Testis (tissue), 3 donors: ENCODE data around the gene SLC17A2. TPM values are rescaled to one million over a fixed set of nuclear protein-coding genes. Genes with fewer than 3 reads are reported as not detected.

Experiments used
- DNase-seq: peaks from one replicate; pipeline ENCODE4 v3.0.0-alpha.2; 2019
- H3K27ac ChIP-seq, 2 donors: fragments of 200-600 bp; sonication (generic); one replicate each; pipeline ENCODE4 v1.5.1; 2019
- H3K27me3 ChIP-seq: fragments of 200-600 bp; sonication (generic); one replicate; pipeline ENCODE4 v1.5.1; 2019
- H3K36me3 ChIP-seq: fragments of 200-600 bp; sonication (generic); one replicate; pipeline ENCODE4 v1.5.1; 2017; ENCODE audit warnings: low read depth; ENCODE audit errors: missing control alignments
- H3K4me1 ChIP-seq: fragments of 200-600 bp; sonication (generic); one replicate; pipeline ENCODE4 v1.5.1; 2019
- H3K4me3 ChIP-seq, 2 donors: fragments of 200-600 bp; sonication (generic); one replicate each; pipeline ENCODE4 v1.5.1; 2017 to 2019
- H3K9me3 ChIP-seq: fragments of 200-600 bp; sonication (generic); one replicate; pipeline ENCODE4 v1.5.1; 2017
- POLR2A ChIP-seq: fragments of 450-650 bp; IDR thresholded peaks from one replicate; pipeline ENCODE4 v1.6.1; 2017; ENCODE audit warnings: antibody characterized with exemption, mild to moderate bottlenecking, moderate library complexity
- WGBS, 2 donors: methylation state at CpG; one replicate each; pipeline ENCODE4 v1.1.5; 2018; 5-methylcytosine and 5-hydroxymethylcytosine counted together
- intact Hi-C: fragments of 100-400 bp; cut with DNase I; formaldehyde crosslinking; loops from one replicate; pipeline ENCODE4 v1.15.1; 2023; ENCODE audit warnings: low total_unique reads
- polyA plus RNA-seq: library from polyadenylated mRNA; stranded (reverse); fragments of 350-450 nt; fragmentation: Illumina TruSeq; extraction: RNeasy Lipid Tissue Mini Kit (QIAGEN cat#74804); gene quantifications from one replicate; pipeline ENCODE4 v1.2.3, GENCODE V29; 2014; ENCODE audit warnings: low read depth, low replicate concordance; ENCODE audit not compliant: insufficient read depth
- total RNA-seq, 2 donors: library from RNA; depleted of rRNA; stranded (reverse); fragments of >200 nt; gene quantifications; one replicate each; pipeline ENCODE4 v1.2.3, GENCODE V29; 2016
- TF ChIP-seq, protein P1 (sequence below), 3 experiments: fragments of 450-650 bp in 2 of 3; fragments of 200-600 bp in 1 of 3; sonication (generic) in 1 of 3; IDR thresholded peaks; one replicate each; pipeline ENCODE4 v1.5.1; 2016 to 2019; ENCODE audit warnings: antibody characterized with exemption in 3 of 3, mild to moderate bottlenecking in 2 of 3, moderate library complexity in 1 of 3

The SLC17A2 gene
- total and polyA plus RNA-seq, 3 donors from 2014 or later = 0.17 to 0.50 (median 0.31) TPM

DNA sequence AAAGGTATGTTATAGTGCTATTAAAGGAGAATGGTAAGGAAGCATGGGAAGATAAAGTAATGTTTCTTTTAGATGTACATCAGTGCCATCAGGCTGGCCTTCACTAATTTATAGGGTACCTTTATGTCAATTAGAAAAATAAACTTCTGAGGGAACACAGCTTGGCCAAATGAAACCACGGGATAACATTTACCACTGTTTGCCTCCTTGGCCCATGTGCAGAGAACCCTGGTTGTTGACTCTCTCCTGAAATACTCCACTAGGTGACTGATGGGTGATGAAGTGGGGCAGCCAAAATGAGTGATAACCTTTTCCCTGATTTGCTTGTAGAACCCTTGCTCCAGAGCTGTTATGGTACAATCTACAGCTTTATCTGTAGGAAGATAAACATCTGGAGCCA lies 41.6 kb upstream of the SLC17A2 start:
- intact Hi-C loops = no loop called here
- H3K27ac ChIP-seq = no peak overlapping the region
- no peaks in the 10 kb centered on the region for H3K36me3 ChIP-seq
- H3K27me3 ChIP-seq = no peaks in the 10 kb centered on the region
- H3K9me3 ChIP-seq = no peaks in the 10 kb centered on the region
- WGBS, 2 donors = 76 to 100% methylated on average over 1 of the region's 1 CpG
- H3K4me1 ChIP-seq = peaks cover 9% of the 10 kb centered on the region
- TF ChIP-seq, protein P1, sequence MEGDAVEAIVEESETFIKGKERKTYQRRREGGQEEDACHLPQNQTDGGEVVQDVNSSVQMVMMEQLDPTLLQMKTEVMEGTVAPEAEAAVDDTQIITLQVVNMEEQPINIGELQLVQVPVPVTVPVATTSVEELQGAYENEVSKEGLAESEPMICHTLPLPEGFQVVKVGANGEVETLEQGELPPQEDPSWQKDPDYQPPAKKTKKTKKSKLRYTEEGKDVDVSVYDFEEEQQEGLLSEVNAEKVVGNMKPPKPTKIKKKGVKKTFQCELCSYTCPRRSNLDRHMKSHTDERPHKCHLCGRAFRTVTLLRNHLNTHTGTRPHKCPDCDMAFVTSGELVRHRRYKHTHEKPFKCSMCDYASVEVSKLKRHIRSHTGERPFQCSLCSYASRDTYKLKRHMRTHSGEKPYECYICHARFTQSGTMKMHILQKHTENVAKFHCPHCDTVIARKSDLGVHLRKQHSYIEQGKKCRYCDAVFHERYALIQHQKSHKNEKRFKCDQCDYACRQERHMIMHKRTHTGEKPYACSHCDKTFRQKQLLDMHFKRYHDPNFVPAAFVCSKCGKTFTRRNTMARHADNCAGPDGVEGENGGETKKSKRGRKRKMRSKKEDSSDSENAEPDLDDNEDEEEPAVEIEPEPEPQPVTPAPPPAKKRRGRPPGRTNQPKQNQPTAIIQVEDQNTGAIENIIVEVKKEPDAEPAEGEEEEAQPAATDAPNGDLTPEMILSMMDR (IDR thresholded peaks at IDR 0.05) = no peak
- H3K4me3 ChIP-seq = no peak overlapping the region
- no peak for DNase-seq

GRCh38 chr6:25971187-25971821 lies 40.8 kb upstream of the SLC17A2 start:
- Histone ChIP-seq H3K4me3 (no peak overlapping the region), H3K27me3 (no peaks in the 10 kb centered on the region), H3K4me1 (peaks cover 9% of the 10 kb centered on the region), H3K36me3 (no peaks in the 10 kb centered on the region), H3K27ac (peak overlapping the region; percentile 21 to 61), H3K9me3 (no peaks in the 10 kb centered on the region)
- intact Hi-C loops = no loop called here
- TF ChIP-seq, protein P1 (IDR thresholded peaks at IDR 0.05) = no peak
- TF ChIP-seq POLR2A = no peak
- 80 to 86% methylated on average over 1 of the region's 1 CpG for WGBS, 2 donors
- peak; percentile 63 for DNase-seq

GRCh38 chr6:25968769-25969168 lies 38.3 kb upstream of the SLC17A2 start:
- no peak overlapping the region for H3K4me3 ChIP-seq
- DNase-seq = no peak
- no peak overlapping the region for H3K27ac ChIP-seq
- H3K4me1 ChIP-seq = peaks cover 9% of the 10 kb centered on the region
- no peaks in the 10 kb centered on the region for H3K36me3 ChIP-seq
- TF ChIP-seq, protein P1 (IDR thresholded peaks at IDR 0.05) = no peak
- TF ChIP-seq POLR2A = no peak
- no peaks in the 10 kb centered on the region for H3K9me3 ChIP-seq
- intact Hi-C loops = no loop called here
- H3K27me3 ChIP-seq = no peaks in the 10 kb centered on the region

DNA sequence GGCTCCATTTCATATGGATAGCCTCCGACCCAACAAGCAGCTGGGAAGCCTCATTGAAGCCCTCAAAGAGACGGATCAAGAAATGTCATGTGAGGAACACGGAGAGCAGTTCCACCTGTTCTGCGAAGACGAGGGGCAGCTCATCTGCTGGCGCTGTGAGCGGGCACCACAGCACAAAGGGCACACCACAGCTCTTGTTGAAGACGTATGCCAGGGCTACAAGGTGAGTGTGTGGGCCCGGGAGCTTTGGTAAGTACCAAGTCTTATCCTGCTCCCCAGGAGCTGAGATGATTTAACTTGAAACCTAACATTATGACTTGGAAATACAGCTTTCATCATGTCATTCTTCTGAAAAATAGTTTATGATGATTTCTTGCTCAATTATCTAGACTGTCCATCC lies 36.2 kb upstream of the SLC17A2 start:
- Histone ChIP-seq H3K4me3 (no peak overlapping the region), H3K27me3 (no peaks in the 10 kb centered on the region), H3K4me1 (peaks cover 8% of the 10 kb centered on the region), H3K27ac (no peak overlapping the region), H3K9me3 (no peaks in the 10 kb centered on the region), H3K36me3 (no peaks in the 10 kb centered on the region)
- intact Hi-C loops = no loop called here
- WGBS, 2 donors = 79 to 87% methylated on average over 7 to 9 of the region's 9 CpGs
- DNase-seq = no peak
- TF ChIP-seq, protein P1 (IDR thresholded peaks at IDR 0.05) = no peak
- TF ChIP-seq POLR2A = no peak

GRCh38 chr6:25965058-25965457 lies 34.6 kb upstream of the SLC17A2 start:
- Histone ChIP-seq H3K4me1 (no peaks in the 10 kb centered on the region), H3K36me3 (no peaks in the 10 kb centered on the region), H3K27me3 (no peaks in the 10 kb centered on the region), H3K27ac (no peak overlapping the region), H3K9me3 (no peaks in the 10 kb centered on the region), H3K4me3 (no peak overlapping the region)
- no peak for DNase-seq
- TF ChIP-seq, protein P1 (IDR thresholded peaks at IDR 0.05) = no peak
- TF ChIP-seq POLR2A = no peak
- 85 to 97% methylated on average over 4 of the region's 4 CpGs for WGBS, 2 donors
- intact Hi-C loops = no loop called here
